Astrocyte of the cerebellum (primary cell): Measurements from ENCODE around the gene MAP7D3.
"Not testable (repeated sequence)": the region's sequence is repeated elsewhere in the genome, so short reads cannot be mapped to it uniquely, and the experiment has no call there.

ENCODE experiments used
- DNase-seq: peaks from one replicate; pipeline ENCODE4 v3.0.0-alpha.2; 2011; ENCODE audit warnings: low read depth
- H3K4me3 ChIP-seq: 2 replicates; pipeline ENCODE4 v1.5.1; 2011; ENCODE audit warnings: mild to moderate bottlenecking, low read depth, low read length, moderate library complexity
- in situ Hi-C: cut with HindIII; loops from 2 replicates; pipeline ENCODE4 v1.10.0; 2017; ENCODE audit warnings: low sequenced_read_pairs
- TF ChIP-seq, protein P1 (sequence below): IDR thresholded peaks from 2 replicates; pipeline ENCODE4 v1.5.1; 2012; ENCODE audit warnings: low read length, low read depth, moderate library complexity, mild to moderate bottlenecking; ENCODE audit errors: missing control alignments

The MAP7D3 gene

DNA sequence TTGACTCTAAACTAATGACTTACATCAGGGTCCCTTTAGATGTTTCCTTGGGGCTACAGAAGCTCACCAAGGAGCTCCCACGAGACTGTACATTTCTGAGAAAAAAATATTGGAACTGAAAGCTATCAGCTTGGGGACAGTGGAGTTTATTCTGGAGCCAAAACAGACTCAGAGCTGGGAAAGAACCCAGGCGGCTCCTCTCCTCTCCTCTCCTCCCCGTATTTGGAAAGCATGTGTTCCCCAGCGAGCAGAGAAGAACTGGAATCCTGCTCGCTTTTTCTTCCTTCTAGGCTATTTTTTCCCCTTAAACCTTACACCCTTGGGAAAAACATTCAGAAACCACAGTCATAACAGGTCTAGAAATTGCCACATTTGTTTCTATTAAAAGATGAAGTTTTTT, 4.3 kb upstream of the MAP7D3 start:
- DNase-seq: no peak
- in situ Hi-C loops: no loop called here
- TF ChIP-seq, protein P1, sequence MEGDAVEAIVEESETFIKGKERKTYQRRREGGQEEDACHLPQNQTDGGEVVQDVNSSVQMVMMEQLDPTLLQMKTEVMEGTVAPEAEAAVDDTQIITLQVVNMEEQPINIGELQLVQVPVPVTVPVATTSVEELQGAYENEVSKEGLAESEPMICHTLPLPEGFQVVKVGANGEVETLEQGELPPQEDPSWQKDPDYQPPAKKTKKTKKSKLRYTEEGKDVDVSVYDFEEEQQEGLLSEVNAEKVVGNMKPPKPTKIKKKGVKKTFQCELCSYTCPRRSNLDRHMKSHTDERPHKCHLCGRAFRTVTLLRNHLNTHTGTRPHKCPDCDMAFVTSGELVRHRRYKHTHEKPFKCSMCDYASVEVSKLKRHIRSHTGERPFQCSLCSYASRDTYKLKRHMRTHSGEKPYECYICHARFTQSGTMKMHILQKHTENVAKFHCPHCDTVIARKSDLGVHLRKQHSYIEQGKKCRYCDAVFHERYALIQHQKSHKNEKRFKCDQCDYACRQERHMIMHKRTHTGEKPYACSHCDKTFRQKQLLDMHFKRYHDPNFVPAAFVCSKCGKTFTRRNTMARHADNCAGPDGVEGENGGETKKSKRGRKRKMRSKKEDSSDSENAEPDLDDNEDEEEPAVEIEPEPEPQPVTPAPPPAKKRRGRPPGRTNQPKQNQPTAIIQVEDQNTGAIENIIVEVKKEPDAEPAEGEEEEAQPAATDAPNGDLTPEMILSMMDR: no peak
- H3K4me3 ChIP-seq: no peak overlapping the region

DNA sequence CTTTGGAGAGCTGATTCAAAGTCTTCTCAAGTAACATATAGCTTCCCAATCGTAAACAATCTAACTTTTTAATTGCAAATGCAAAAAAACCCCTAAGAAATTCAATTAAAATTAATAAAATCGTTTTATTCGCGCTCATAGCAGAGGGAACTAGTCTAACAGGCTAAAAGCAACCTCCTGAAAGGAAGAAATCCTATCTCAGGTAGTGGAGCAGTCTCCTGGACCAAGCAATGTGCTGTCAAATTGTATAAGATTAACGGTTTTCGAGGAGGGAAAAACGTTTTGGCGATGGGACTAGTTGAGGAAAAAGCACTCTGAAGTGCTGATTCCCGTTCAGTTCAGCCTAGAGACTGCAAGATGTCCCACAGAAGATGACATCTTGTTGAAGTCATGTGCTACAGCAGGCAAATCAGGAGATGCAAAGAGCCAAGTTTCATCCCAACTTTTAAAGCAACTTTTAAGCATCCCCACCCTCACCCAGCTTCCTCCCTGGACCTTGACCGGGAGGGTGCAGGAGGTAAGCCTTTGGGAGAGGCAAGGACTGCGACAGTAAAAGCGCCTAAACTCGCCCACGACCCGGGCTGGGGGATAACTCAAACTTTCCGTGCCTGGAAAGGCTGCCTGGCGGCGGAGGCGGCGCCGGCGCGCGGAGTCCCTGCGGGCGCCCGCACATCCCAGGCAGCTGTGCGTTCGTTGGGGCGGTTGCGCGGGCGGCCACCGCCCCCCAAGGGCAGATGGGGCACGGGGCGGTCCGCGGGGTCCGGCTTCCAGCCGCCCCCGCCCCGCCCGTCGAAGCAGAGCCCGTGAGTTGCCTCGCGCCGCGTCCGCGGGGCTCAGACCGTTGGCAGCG, 784 bp downstream of the MAP7D3 start:
- DNase-seq: no peak
- peak overlapping the region; percentile 61 for H3K4me3 ChIP-seq
- in situ Hi-C loops: no loop called here
- TF ChIP-seq, protein P1: no peak

GRCh38 chrX:136246201-136246600, 5.0 kb downstream of the MAP7D3 start:
- TF ChIP-seq, protein P1: no peak
- DNase-seq: no peak
- in situ Hi-C loops: no loop called here
- H3K4me3 ChIP-seq: no peak overlapping the region

DNA sequence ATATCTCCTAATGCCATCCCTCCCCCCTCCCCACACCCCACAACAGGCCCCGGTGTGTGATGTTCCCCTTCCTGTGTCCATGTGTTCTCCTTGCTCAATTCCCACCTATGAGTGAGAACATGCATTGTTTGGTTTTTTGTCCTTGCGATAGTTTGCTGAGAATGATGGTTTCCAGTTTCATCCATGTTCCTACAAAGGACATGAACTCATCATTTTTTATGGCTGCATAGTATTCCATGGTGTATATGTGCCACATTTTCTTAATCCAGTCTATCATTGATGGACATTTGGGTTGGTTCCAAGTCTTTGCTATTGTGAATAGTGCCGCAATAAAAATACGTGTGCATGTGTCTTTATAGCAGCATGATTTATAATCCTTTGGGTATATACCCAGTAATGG, 13.4 kb downstream of the MAP7D3 start:
- H3K4me3 ChIP-seq, in situ Hi-C loops, DNase-seq: not testable (repeated sequence)

DNA sequence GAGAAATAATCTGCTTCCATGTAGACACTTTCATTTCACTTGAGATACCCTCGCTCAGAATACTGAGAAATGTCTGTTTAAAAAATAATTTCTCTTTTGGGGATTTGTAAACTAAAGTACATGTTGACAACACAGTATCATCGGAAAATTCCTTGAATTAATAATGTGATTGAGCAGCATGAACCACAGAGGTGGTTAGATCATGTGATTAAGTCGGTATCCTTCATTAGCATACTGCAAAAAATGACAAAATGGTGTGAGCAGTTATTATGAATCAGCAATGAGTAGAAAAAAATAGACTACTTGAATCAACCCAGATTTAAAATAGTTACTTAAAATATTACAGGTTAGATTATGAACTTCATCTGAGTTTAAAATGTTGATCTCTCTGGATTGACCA, 14.1 kb downstream of the MAP7D3 start:
- DNase-seq: no peak
- H3K4me3 ChIP-seq: no peak overlapping the region
- TF ChIP-seq, protein P1: no peak
- in situ Hi-C loops: no loop called here

DNA sequence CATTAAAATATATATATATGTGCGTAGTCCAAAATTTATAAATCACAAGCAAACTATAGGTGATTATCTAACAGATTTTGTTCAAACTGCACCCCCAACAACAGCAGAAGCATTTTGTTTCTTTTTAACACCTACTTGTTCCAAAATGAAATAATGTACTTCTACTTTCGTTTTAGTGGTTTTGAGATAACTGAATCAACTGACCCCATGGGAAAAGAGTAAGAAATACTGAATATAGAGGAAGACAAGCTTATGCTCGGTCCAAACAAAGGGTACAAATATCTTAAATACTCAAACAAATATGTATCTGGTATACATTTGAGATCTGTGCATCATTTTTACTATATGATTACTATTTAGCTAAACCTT, 22.4 kb downstream of the MAP7D3 start:
- TF ChIP-seq, protein P1: no peak
- DNase-seq: no peak
- H3K4me3 ChIP-seq: no peak overlapping the region
- in situ Hi-C loops: no loop called here

DNA sequence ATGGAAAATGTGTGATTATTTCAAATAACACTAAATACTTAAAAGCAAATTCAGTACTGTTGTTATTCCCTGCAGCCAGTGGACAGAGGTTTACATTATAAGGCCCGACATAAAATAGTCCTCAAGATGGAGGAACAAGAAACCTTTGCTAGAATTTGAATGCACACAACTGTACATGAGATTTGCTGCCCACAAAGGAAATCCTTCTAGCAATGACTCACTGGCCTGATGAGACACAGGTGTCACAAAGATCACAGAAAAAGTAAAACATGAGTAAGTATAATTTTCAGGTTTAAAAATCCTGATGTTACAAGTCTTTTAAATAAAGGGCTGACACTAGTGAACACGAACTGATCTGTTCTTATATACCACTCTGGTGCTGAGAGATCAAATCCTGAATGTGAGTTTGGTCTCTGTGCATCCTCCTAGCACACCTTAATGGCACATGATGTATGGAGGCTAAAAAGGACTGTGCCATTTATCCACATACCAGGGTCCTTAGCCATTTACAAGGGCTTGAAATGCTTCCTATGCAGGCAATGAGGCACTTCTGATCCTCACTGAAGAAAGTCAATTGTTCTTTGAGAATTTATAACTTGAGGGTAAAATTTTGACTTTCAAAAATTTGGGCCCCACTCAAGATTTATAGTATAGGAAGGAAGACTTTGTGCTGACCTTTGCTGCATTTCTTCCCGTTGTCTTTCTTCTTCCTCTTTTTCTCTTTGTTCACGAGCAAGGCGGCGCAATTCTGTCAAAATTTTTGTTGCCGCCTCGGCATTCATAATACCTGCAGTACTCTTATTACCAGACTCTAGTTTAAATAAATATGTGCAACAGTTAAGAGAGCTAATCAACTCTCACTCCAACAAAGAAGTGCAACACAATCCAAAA, 23.0 kb downstream of the MAP7D3 start:
- no peak overlapping the region for H3K4me3 ChIP-seq
- DNase-seq: no peak
- in situ Hi-C loops: no loop called here
- TF ChIP-seq, protein P1: no peak
